HCT116 (cell line): Measurements from ENCODE around the gene OPN3.

Source experiments
- CBX3 ChIP-seq: IDR thresholded peaks from 2 replicates; pipeline ENCODE4 v1.6.1; 2012; ENCODE audit warnings: low read depth
- CEBPB ChIP-seq: IDR thresholded peaks from 2 replicates; pipeline ENCODE4 v1.6.1; 2012; ENCODE audit warnings: low read depth
- CTCF ChIP-seq, 3 experiments: fragments of 200-600 bp in 1 of 3; sonication (generic) in 1 of 3; IDR thresholded peaks in 2 of 3; conservative IDR thresholded peaks in 1 of 3; 2 replicates each; pipeline ENCODE4 v1.5.1; 2012 to 2017; ENCODE audit warnings: low read depth in 2 of 3, low read length in 2 of 3, antibody characterized with exemption in 1 of 3, borderline replicate concordance in 1 of 3, control low read depth in 1 of 3, mild to moderate bottlenecking in 1 of 3, mixed read lengths in 1 of 3, mixed run types in 1 of 3, moderate library complexity in 1 of 3; ENCODE audit not compliant: insufficient read depth in 1 of 3
- EZH2 ChIP-seq: fragments of 200-600 bp; sonication (generic); IDR thresholded peaks from 2 replicates; pipeline ENCODE4 v1.6.1; 2017; ENCODE audit warnings: antibody characterized with exemption, mixed run types
- EZH2phosphoT487 ChIP-seq: fragments of 200-600 bp; IDR thresholded peaks from 2 replicates; pipeline ENCODE4 v1.6.1; 2018; ENCODE audit warnings: antibody characterized with exemption, borderline replicate concordance
- MAX ChIP-seq: IDR thresholded peaks from 2 replicates; pipeline ENCODE4 v1.6.1; 2012
- POLR2A ChIP-seq: IDR thresholded peaks from 2 replicates; pipeline ENCODE4 v1.7.0; 2011; ENCODE audit warnings: borderline replicate concordance; ENCODE audit not compliant: insufficient read depth, insufficient read length; ENCODE audit errors: extremely low read depth
- POLR2AphosphoS5 ChIP-seq: IDR thresholded peaks from 2 replicates; pipeline ENCODE4 v1.6.1; 2011; ENCODE audit warnings: mild to moderate bottlenecking, low read depth, low read length, moderate library complexity
- RAD21 ChIP-seq: IDR thresholded peaks from 2 replicates; pipeline ENCODE4 v1.6.1; 2012; ENCODE audit warnings: low read depth, mild to moderate bottlenecking
- REST ChIP-seq: IDR thresholded peaks from 2 replicates; pipeline ENCODE4 v1.6.1; 2012; ENCODE audit warnings: low read depth
- ZFX ChIP-seq: fragments of 450-650 bp; IDR thresholded peaks from 2 replicates; pipeline ENCODE4 v1.6.1; 2017
- ZNF274 ChIP-seq: fragments of 200-500 bp; sonication (Bioruptor generic); IDR thresholded peaks from 2 replicates; pipeline ENCODE4 v1.6.1; 2014; ENCODE audit warnings: mild to moderate bottlenecking, low read depth, low read length, inconsistent platforms

GRCh38 chr1:241598249-241598648, 41.9 kb downstream of the OPN3 start:
- TF ChIP-seq CEBPB, result no peak
- TF ChIP-seq CTCF (IDR thresholded peaks at IDR 0.05 in 2 of 3, conservative IDR thresholded peaks at IDR 0.05 in 1 of 3; ENCODE audit: borderline replicate concordance in 1 of 3, insufficient read depth in 1 of 3, low read depth in 2 of 3, low read length in 2 of 3), result no peak
- TF ChIP-seq POLR2A, result no peak
- TF ChIP-seq ZNF274, result no peak
- TF ChIP-seq RAD21, result no peak
- no peak for TF ChIP-seq POLR2AphosphoS5
- TF ChIP-seq EZH2, result no peak
- no peak for TF ChIP-seq ZFX
- no peak for TF ChIP-seq REST
- TF ChIP-seq EZH2phosphoT487, result no peak
- no peak for TF ChIP-seq CBX3
- TF ChIP-seq MAX, result no peak
